AG04449 (cell line): ENCODE measurements around the gene PRPF8.

Experiments used
- CTCF ChIA-PET: fragments of 350-600 bp; formaldehyde crosslinking; extraction: SDS; loops from one replicate; lab custom pipeline; 2021; ENCODE audit warnings: antibody characterized with exemption; lab: Yijun Ruan, JAX
- POLR2A ChIA-PET: fragments of 400-600, 350-600 bp; formaldehyde crosslinking; extraction: SDS; loops from one replicate; lab custom pipeline; 2020; ENCODE audit warnings: antibody characterized with exemption, inconsistent platforms; lab: Yijun Ruan, JAX
- DNase-seq: peaks from one replicate; pipeline ENCODE4 v3.0.0-alpha.2; 2010; ENCODE audit warnings: low read depth, low spot score
- H3K4me3 ChIP-seq: 2 replicates; pipeline ENCODE4 v1.5.1; 2011; ENCODE audit warnings: low read depth, mild to moderate bottlenecking, control low read depth, low read length
- TF ChIP-seq, protein P1 (sequence below): IDR thresholded peaks from one replicate; pipeline ENCODE4 v1.5.1; 2011; ENCODE audit warnings: mild to moderate bottlenecking, moderate library complexity, low read length, control low read depth, inconsistent platforms; ENCODE audit not compliant: insufficient read depth; ENCODE audit errors: missing control alignments

PRPF8 gene

DNA sequence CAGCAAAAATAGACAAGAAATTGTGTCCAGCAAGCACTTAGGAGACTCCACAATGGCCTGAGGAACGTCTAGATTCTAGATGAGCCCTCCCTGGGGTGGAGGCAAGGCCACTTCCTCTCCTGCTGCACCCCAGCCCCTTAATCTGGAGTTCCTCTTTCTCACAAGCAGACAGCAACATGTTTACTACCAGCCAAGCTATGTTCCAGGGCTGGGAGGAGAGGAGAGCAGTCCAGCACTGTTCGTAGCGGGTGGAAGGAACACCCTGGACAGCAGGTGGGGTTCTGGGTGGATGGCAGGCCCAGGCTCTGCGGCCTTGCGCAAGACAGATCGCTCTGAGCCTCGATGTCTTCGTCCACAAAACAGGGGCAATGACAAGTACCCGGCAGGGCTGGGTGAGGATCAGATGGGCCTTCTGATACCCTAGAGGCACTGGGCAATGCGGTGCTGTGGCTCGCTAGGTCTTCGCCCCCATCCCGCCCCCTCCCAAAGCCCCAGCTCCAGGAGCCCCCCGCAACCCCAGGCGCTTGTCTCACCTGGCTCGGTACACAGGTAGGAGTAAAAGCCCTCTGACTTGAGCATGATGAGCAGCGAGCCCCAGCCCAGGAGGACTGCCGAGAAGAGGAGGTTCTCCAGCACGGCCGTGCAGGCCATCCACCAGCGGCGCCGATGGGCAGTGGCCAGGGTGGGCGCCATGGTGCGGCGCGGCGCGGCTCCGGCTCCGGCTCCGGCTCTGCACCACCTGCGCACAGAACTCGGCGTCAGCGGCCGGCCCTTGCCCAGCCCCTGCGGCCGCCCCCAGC lies 57.3 kb downstream of the PRPF8 start:
- CTCF ChIA-PET: interaction anchor here (0.9 to 2.3 kb wide), 5 partner anchors 12 to 53 kb away, joined by 3 to 12 read pairs (median 4); partner anchors contain the start of gene RILP
- TF ChIP-seq, protein P1, sequence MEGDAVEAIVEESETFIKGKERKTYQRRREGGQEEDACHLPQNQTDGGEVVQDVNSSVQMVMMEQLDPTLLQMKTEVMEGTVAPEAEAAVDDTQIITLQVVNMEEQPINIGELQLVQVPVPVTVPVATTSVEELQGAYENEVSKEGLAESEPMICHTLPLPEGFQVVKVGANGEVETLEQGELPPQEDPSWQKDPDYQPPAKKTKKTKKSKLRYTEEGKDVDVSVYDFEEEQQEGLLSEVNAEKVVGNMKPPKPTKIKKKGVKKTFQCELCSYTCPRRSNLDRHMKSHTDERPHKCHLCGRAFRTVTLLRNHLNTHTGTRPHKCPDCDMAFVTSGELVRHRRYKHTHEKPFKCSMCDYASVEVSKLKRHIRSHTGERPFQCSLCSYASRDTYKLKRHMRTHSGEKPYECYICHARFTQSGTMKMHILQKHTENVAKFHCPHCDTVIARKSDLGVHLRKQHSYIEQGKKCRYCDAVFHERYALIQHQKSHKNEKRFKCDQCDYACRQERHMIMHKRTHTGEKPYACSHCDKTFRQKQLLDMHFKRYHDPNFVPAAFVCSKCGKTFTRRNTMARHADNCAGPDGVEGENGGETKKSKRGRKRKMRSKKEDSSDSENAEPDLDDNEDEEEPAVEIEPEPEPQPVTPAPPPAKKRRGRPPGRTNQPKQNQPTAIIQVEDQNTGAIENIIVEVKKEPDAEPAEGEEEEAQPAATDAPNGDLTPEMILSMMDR: no peak
- peak overlapping the region; percentile 71 for H3K4me3 ChIP-seq
- no peak for DNase-seq
- POLR2A ChIA-PET: no interaction called here

GRCh38 chr17:1626333-1626732 lies 58.3 kb downstream of the PRPF8 start:
- ChIA-PET POLR2A (interaction anchor here (0.6 kb wide), 1 partner anchor 11 kb away, joined by 3 read pairs; no protein-coding TSS in a partner anchor), CTCF (interaction anchor here (0.9 to 2.3 kb wide), 3 partner anchors 8 to 31 kb away, joined by 3 to 12 read pairs (median 5); partner anchors contain the start of gene RILP)
- no peak overlapping the region for H3K4me3 ChIP-seq
- DNase-seq: no peak
- TF ChIP-seq, protein P1: no peak

GRCh38 chr17:1625581-1625980 lies 59.1 kb downstream of the PRPF8 start:
- no peak overlapping the region for H3K4me3 ChIP-seq
- TF ChIP-seq, protein P1: no peak
- ChIA-PET POLR2A (no interaction called here), CTCF (interaction anchor here (1.0 to 2.3 kb wide), 2 partner anchors 7 to 23 kb away, joined by 5 to 12 read pairs; partner anchors contain the start of gene RILP)
- no peak for DNase-seq

DNA sequence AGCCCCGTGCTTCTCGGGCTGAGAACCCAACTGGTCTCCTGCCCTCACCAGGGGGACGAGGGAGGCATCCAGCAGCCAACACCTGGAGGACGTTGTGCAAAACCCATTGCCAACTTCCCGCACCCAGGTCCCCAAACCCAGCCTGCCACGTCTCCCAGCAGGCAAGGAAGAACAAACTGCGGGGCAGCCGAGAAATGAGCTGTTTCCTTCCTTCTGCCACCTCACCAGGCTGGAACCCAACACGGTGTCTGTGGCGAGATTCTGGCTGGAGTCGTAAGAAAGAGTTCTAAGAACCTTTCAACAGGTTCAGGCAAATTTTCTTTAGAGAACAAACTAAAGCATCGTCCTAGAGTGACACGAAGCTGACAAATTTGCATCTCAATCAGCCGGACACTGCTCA lies 59.6 kb downstream of the PRPF8 start:
- no peak overlapping the region for H3K4me3 ChIP-seq
- TF ChIP-seq, protein P1: no peak
- ChIA-PET POLR2A (no interaction called here), CTCF (interaction anchor here (0.7 to 2.3 kb wide), 2 partner anchors 24 to 51 kb away, joined by 3 to 12 read pairs; partner anchors contain the start of gene RILP)
- no peak for DNase-seq

DNA sequence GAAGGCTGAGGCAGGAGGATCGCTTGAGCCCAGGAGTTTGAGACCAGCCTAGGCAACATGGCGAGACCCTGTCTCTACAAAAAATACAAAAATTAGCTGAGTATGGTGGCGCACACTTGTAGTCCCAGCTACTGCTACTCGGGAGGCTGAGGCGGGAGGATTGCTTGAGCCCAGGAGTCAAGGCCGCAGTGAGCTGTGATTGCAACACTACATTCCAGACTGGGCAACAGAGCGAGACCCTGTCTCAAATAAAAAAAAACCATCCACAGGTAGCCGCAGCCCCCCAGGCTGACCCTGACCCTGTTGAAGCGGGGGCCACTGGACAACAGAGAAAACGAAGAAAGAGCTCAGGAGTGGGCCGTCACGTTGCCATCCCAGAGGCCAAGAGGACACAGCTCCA lies 60.0 kb downstream of the PRPF8 start:
- TF ChIP-seq, protein P1: no peak
- ChIA-PET CTCF (interaction anchor here (0.5 to 2.3 kb wide), 3 partner anchors 24 to 390 kb away, joined by 3 to 12 read pairs (median 3); partner anchors contain the start of gene RILP), POLR2A (no interaction called here)
- H3K4me3 ChIP-seq: no peak overlapping the region
- DNase-seq: no peak

DNA sequence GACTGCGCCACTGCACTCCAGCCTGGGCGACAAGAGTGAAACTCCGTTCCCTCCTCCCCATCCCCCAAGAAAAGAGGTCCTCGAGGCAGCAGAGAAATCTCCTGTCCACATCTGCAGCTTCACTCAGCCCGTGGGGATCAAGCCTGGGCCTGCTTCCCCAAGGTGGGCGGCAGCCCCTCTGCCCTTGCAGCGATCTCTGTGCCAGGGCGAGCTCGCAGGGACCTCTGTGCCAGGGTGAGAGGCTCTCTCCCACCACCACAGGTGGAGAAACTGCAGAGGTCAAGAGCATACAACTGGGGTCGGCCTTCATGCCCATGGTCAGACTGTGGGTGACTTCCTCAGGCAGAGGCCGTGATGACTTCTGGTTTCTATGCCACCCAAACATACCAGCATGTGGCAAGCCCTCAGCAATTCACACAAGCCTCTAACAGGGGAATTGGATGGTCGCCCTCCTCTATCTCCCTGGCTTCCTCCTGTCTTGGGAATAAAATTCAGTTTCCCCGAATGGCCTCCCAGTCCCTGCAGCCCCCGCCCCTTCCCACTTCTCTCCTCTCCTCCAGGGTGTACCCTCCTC lies 61.5 kb downstream of the PRPF8 start:
- DNase-seq: no peak
- POLR2A ChIA-PET: no interaction called here
- CTCF ChIA-PET: no interaction called here
- H3K4me3 ChIP-seq: no peak overlapping the region
- TF ChIP-seq, protein P1: no peak
